Measurements from ENCODE around the gene SLC9A9. TPM values are rescaled to one million over a fixed set of nuclear protein-coding genes. Genes with fewer than 3 reads are reported as not detected.

Gene SLC9A9
- total and polyA plus RNA-seq, 8 donors, result 0.28 to 5.9 (median 0.75) TPM

GRCh38 chr3:143348486-143349327 lies 499.6 kb downstream of the SLC9A9 start:
- DNase-seq, result no peak
- no peak for ATAC-seq
- Histone ChIP-seq H3K27ac (no peak overlapping the region), H3K36me3 (no peaks in the 10 kb centered on the region), H3K9me3 (no peaks in the 10 kb centered on the region), H3K4me3 (no peak overlapping the region), H3K4me1 (no peaks in the 10 kb centered on the region), H3K27me3 (no peaks in the 10 kb centered on the region)
- intact Hi-C loops (cut with DNase I), result no loop called here
- no peak for FAIRE-seq
- no peak for TF ChIP-seq CTCF (IDR thresholded peaks at IDR 0.05)
- 60 to 76% methylated on average over 5 of the region's 5 CpGs for WGBS, 2 donors

GRCh38 chr3:143344516-143345165 lies 503.6 kb downstream of the SLC9A9 start:
- peak; percentile 5 for FAIRE-seq
- H3K36me3 ChIP-seq, result no peaks in the 10 kb centered on the region
- ATAC-seq, result no peak

GRCh38 chr3:143343944-143344343 lies 504.3 kb downstream of the SLC9A9 start:
- no peak for TF ChIP-seq CTCF (IDR thresholded peaks at IDR 0.05)
- 43 to 58% methylated on average over 1 of the region's 1 CpG for WGBS, 2 donors

More at GRCh38 chr3:143344516-143345165, 503.6 kb downstream of the SLC9A9 start:
- no peak for TF ChIP-seq CTCF (IDR thresholded peaks at IDR 0.05)
- Histone ChIP-seq H3K4me1 (no peaks in the 10 kb centered on the region), H3K4me3 (no peak overlapping the region), H3K27me3 (no peaks in the 10 kb centered on the region), H3K27ac (no peak overlapping the region), H3K9me3 (no peaks in the 10 kb centered on the region)
- no peak for DNase-seq
- 44 to 48% methylated on average over 1 of the region's 1 CpG for WGBS, 2 donors
- intact Hi-C loops (cut with DNase I), result no loop called here

GRCh38 chr3:143343031-143343430 lies 505.2 kb downstream of the SLC9A9 start:
- no peak for DNase-seq
- no peak overlapping the region for H3K27ac ChIP-seq
- TF ChIP-seq CTCF (IDR thresholded peaks at IDR 0.05), result no peak

More at GRCh38 chr3:143343944-143344343, 504.3 kb downstream of the SLC9A9 start:
- no peak for FAIRE-seq
- Histone ChIP-seq H3K27ac (no peak overlapping the region), H3K4me3 (no peak overlapping the region), H3K4me1 (no peaks in the 10 kb centered on the region), H3K9me3 (no peaks in the 10 kb centered on the region), H3K27me3 (no peaks in the 10 kb centered on the region), H3K36me3 (no peaks in the 10 kb centered on the region)
- DNase-seq, result no peak
- intact Hi-C loops (cut with DNase I), result no loop called here
- no peak for ATAC-seq

More at GRCh38 chr3:143343031-143343430, 505.2 kb downstream of the SLC9A9 start:
- Histone ChIP-seq H3K9me3 (no peaks in the 10 kb centered on the region), H3K4me1 (no peaks in the 10 kb centered on the region), H3K27me3 (no peaks in the 10 kb centered on the region), H3K36me3 (no peaks in the 10 kb centered on the region), H3K4me3 (no peak overlapping the region)
- WGBS, 2 donors, result 77 to 89% methylated on average over 1 of the region's 1 CpG
- FAIRE-seq, result no peak
- no peak for ATAC-seq
- intact Hi-C loops (cut with DNase I), result no loop called here
